GM19239 (cell line): ENCODE data around the gene TBPL1.
A peak's percentile ranks its signal among the peaks of the same experiment; 100 is the strongest.
"Not testable (repeated sequence)": the region's sequence is repeated elsewhere in the genome, so short reads cannot be mapped to it uniquely, and the experiment has no call there.

ENCODE experiments used
- DNase-seq: peaks from one replicate; pipeline ENCODE4 v3.0.0; 2011; ENCODE audit warnings: low spot score; ENCODE audit not compliant: insufficient read length
- FAIRE-seq: peaks from 2 replicates; lab custom pipeline; 2011; peaks lifted over from hg19 to GRCh38; lab: Jason Lieb, UNC

TBPL1 gene

DNA sequence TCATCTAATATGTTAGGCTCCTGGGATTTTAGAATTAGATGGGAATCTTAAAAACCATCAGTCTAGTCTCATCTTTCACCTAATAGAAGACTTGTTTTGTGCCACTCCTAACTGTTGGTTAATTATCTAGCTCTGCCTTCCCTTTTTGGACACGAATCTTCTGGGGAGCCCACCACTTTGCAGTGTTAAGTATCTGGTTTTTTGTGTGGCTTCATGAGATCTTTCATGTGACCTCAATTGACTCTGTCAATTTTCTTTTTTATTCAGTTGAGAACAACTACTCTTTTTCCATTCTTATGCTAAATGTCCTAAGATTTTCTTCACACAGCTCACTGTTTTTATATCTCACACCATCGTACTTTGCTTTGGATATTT is 16.9 kb downstream of the TBPL1 start:
- FAIRE-seq (no peak), DNase-seq (no peak)

DNA sequence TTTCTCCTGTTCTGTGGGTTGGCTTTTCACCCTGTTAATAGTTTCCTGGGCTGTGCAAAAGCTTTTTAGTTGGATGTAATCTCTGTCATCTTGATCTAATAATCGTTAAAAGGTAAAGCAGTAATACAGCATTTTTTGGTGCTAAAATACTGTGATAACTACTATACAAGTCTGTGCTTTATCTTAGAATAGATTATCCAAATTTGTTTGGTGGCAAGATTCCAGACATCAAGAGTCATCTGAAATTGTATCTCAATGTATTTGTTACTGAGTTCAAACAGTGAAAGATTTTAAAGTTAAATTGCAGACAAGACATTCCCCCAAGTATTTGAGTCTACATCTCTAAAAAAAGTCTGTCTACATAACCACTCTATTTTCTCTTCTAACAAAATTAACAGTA is 18.8 kb downstream of the TBPL1 start:
- no peak for DNase-seq
- FAIRE-seq, result peak; percentile 31

DNA sequence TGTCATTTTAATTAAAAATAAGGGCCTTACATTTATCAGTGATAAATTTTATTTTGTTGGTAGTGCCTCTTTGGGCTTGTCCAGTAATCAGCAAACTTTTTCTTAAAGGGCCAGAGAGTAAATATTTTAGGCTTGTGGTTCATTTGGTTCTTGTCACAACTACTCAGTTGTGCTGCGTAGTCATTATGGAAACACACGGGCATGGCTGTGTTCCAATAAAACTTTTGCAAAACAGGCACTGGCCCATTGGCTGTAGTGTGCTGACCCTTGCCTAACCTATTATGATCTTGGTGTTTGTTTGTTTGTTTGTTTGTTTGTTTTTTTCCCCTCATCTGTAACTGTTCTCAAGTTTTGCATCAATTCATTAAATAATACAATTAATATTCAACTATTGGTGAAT is 19.4 kb downstream of the TBPL1 start:
- FAIRE-seq (no peak), DNase-seq (no peak)

DNA sequence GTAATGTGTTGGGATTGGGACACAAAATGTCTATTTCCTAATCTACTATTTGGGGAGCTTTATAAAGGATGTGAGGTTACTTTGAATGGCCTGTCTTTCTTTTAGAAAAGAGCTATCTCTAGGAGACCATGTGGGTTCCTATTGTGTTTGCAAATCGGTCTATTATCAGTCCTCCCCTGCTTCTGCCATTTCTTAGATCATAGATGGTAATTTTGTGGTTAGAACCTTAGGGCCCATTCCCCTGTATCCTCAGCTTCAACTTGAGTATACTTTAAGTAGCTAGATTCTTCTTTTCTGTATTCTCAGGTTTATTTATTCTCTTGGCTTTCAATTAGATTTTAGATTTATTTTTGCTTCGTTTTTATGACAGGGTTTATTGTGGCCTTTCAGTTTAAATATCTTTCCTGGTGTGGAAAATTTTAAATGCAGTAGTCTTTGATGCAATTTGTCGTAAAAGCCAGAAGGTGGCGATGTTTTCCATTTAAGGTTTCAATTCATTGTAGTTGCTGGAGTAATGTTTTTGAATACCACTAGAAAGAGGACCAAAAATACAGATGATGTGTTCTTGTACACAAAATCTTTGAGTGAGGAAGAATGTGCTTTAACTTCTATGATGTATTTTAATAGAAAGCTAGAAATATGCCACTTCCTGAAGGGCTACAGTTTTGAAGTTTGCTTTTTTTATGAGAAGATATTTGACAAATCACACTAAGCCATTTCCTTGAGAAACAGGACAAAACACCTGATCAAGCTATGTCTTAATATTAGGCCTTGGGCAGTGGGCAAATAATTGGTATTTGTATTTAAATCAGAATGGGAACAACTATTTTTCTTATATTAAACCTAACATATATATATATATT is 20.3 kb downstream of the TBPL1 start:
- FAIRE-seq (peak; percentile 94), DNase-seq (no peak)

DNA sequence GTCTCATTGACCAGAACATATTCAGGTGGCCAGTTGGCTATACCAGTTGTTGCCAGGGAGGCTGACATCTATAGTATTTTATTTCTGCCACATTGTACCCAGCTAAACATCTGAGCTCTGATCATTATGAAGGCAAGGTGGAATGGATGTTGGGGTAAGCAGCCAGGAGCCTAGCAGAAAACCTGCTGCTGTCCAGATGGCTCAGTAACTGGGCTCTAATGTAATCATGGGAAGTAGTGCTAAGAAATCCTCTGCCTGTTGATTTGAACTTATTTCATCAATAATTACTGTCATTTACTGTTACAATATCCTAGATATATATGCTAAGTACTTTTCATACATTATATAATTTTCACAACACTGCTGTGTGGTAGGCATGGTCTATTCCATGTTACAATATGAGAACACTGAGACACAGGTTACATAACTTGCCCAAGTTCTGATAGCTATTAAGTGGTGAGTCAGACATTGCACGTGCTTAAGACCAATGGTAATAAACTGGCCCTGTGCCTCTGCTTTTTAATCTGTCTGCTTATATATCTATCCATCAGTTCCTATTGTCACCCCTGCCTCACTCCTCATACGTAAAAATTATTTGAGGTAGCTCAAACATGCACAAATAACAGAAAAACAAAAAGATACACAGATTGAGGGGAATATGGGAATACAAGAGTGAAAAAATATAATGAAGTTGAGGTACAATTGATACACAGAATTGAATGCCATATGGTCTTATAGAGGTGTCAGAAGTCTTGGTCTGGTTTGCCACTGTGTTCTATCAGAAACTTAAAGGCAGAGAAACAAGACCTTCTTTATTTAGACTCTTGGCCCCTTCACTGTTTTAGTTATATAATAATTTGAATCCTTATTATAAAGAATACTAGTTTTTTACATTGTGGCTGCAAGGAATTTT is 25.2 kb downstream of the TBPL1 start:
- no peak for DNase-seq
- peak; percentile 69 for FAIRE-seq

DNA sequence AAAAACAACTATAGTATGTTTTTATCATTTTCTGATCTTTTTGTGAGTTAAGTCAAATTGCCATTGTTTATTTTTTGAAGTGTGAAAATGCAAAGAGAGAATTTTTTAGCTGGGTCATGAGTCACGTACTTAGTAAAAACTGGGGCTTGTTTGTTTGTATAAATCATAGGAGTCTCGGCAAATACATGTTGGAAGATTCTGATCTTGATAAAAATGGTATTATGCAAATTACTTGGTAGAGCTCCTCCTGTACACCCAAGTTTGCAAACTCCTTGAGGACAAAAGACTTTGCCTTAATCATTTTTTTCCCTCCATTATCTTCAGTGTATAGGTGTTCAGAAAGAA is 25.8 kb downstream of the TBPL1 start:
- DNase-seq (no peak), FAIRE-seq (peak; percentile 68)

DNA sequence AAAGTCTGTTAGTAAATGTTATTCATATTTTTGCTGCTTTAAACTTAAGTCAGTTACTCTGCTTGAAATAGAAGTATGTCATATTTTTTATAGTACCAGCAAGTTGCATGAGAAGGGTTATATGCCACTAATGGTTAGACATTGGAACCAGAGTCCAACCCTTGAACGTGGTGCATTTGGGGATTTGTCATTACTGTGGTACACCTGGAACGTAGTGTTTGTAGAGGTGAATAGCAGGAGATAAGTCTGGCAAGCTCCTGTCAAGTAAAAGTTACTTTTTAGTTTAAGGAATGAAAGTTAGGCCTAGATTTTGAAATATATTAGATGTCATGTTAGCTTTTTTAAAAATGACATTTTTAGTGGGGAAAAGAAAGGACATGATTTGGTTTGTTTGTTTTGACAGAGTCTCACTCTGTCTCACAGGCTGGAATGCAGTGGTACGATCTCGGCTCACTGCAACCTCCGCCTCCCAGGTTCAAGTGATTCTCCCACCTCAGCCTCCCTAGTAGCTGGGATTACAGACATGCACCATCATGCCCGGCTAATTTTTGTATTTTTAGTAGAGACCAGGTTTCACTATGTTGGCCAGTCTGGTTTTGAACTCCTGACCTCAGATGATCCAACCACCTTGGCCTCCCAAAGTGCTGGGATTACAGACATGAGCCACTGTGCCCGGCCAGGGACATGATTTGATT is 26.4 kb downstream of the TBPL1 start:
- FAIRE-seq, result not testable (repeated sequence)

DNA sequence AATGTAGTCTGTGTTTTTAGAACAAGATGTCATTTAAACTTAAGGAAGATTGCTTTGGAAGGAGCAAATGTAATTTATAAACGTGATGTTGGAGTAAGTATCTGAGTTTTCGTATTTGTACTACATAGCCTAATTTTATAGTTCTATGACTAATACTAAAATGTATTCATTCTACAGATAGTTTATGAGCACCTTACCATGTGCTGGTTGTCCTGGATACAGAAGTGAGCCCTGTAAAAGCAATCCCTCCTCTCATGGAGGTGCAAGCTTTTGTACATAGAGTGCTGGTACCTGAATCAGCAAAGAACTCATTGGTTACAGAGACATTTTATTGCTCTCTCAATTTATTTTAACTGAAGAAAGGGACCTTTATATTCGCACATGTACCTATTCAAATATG is 27.1 kb downstream of the TBPL1 start:
- no peak for DNase-seq
- FAIRE-seq, result no peak

More for the DNA sequence above, 26.4 kb downstream of the TBPL1 start:
- DNase-seq, result not testable (repeated sequence)

DNA sequence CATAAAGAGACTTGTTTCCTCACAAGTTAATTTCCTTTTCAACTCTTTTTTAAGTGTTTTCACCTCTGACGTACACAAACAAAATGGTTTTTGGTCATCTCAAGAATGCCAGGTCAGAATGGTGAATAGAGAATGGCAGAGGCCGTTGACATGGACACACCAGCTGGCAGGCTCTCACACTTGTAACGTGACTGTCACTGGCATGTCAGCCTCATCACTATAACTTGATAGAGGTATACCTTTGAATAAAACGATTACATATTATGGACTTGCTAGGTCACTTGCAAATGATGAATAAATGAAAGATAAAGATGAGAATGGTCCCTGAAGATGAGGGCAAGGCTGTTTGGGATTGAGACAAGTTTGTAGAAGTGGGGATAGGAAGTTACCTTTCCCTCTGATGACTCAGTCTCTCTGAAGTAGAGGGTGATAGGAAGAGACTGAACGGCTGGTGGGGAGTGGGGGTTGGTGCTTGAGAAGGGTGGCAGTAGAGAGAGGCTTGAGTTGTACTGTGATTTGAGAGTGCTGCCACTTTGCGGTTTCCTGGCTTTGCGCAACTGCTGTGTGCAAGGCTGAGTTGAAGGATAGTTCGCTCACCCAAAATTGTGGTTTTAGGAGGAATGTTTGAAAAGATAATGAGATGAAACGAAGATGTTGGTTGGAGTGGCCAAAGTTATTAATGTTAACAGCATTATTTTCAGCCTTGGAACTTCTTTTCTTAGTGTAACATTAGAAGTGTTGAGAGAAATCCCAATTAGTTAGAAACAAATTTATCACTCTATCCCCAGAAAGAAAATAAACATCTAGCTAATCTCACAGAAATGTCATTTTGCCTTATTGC is 30.3 kb downstream of the TBPL1 start:
- DNase-seq (no peak), FAIRE-seq (no peak)

DNA sequence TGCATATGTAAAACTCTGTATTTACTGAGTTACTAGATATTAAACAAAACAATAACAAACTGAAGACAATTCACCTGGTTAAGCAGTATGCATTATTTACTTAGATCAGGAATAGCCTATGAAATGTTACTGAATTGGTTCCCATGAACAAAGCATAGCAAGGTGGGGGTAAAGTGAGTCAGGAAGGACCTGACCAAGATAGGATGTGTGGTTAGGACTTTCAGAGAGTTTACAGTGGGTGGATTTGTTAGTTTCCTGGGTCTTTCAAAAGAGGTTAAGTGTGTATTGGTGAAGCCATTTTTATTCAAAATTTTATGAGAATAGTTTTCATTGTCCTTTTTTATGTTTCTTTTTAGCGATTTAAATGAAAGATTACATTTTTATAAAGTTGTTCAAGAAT is 32.9 kb downstream of the TBPL1 start:
- FAIRE-seq (no peak), DNase-seq (no peak)

DNA sequence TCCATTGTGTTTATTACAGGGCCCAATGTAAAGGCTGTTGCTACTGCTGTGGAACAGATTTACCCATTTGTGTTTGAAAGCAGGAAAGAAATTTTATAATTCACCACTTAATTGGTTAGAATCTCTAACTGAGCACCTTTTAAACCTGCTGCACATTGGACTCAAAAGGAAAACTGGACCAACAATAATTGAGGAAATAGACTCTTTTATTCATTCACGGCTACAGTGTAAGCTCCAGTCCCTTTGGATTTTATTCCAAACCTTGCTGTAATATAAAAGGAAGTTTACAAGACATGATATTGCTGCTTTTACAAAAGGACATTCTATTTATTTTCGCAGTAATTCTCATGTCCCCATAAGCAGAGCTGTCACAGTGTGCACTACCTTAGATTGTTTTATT is 33.9 kb downstream of the TBPL1 start:
- DNase-seq, result no peak
- peak; percentile 39 for FAIRE-seq

DNA sequence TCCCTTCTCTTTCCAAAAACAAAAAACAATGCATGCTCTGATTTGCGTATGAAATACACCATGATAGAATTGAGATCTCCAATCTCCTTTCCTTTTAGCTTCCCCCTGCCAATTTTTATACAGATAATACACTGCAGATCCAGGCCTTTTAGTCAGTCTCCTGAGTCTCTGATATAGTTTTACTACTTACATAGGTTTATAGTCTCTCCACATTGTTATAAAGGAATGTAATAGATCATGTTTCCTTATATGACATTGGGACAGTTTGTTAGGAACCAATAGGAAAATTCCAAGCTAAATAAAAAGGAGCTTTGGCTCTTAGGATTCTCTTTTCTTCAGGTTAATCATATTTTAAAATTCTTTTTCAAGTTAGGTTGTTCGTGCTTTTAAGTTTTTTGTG is 36.5 kb downstream of the TBPL1 start:
- no peak for DNase-seq
- no peak for FAIRE-seq

DNA sequence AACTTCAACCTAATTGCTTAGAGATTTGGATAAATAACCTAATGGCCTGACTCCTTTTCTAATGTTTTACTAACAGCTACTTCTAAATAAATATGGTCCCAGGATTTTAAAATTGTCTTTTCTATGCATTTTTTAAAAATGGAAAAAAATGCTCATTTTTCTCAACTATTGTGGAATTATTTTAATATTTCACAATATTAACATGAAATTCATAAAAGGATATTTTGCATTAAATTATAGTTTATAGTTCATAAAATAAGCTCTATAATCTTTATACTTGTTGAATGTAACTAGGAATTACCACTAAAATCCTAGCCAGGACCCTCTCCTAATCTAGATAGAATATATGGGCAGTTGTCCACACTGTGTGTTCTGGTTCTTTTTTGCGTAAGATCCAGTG is 37.3 kb downstream of the TBPL1 start:
- no peak for FAIRE-seq

DNA sequence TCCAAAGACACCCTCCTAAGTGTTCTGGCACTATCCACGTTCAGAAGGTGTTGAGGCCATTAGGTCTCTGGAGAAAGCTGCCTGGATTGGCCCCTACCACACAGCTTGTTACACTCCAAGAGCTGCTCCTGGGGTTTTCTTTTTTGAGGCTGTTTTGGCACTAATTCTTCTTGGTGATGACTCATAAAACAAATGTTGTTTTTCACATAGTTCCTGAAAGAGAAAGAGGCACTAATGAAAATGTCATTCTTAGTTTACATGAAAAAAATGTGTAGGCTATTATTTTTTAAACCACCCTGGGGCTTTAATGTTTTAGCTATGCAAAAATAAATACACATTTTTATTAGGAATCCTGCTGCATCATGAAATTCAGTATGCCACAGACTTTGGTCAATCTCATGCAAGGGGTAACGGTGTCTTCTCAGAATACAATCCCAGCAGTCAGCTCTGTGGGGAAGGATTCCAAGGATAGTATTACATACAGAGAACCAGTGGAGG is 38.1 kb downstream of the TBPL1 start:
- DNase-seq (no peak), FAIRE-seq (no peak)

More for the DNA sequence above, 37.3 kb downstream of the TBPL1 start:
- DNase-seq, result no peak

DNA sequence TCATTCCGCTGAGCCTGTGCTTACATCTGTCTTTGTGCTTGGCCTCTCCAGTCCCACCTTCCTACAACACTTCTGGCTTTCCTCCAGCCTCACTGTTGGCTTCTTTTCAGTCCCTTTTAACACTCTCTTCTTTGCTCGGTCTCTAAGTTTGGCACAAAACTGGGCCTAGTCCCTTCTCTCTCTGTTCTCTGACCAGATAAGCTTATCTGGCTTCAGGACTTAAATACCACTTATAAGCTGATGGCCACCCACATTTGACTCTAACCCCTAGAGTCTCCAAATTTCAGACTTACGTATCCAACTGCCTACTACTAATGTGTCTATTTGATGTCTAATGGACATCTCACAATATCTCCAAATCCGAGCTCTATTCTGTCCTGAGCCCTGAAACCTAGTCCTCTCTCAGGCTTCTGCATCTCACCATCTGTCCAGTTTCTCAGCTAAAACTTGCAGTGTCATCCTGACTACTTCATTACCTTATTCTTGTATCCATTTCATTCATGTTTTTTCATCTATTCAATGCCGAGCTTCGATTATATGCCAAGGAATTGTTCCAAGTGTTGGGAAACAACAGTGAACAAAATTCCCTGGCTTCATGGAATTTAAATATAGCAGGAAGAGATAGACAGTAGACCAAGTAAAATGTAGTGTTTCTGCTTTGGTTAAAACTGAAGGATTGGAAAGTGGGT is 40.1 kb downstream of the TBPL1 start:
- FAIRE-seq, result no peak
- no peak for DNase-seq

DNA sequence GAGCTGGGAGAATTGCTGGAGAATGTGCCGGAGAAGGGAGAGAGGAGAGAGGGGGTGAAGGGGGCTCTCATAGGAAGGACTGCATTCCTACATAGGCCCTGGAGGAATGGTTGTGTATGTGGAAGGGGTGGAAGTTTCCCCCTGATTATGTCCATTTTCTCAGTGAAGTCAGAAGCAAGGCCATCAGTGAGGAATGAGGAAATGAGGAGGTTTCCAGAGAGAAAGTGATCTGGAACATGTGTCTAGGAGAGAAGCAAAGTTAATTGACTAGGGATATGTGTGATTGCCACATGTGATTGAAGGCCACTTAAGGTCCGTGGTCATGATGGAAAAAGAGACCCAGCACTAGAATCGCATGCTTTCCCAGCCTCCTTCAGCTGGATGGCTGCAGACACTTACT is 42.3 kb downstream of the TBPL1 start:
- FAIRE-seq (no peak), DNase-seq (no peak)

DNA sequence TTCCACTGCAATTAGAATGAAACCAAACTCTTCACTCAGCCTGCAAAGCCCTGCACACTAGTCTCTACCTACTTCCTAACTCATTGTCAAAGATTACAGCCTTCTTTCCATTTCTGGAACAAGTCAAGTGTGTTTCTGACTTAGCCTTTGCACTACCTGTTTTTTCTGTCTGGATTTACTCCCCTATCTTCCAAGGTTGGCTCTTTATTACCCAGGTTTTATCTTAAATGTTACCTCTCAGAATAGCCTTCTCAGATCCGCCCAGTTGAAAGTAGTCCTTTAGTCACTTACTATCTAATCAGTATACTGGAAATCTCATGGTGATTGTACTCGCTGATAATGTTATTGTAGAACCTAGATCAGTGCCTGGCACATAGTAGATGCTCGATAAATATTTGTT is 42.7 kb downstream of the TBPL1 start:
- DNase-seq, result no peak

DNA sequence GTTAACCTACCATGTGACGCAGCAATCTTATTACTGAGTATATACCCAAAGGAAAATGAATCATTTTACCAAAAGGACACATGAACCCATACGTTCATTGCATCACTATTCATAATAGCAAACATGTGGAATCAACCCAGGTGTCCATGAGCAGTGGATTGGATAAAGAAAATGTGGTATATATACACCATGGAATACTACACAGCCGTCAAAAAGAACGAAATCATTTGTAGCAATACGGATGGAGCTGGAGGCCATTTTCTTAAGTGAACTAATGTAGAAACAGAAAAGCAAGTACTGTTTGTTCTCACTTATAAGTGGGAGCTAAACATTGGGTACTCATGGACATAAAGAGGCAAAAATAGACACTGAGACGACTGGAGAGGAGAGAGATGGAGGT is 44.2 kb downstream of the TBPL1 start:
- FAIRE-seq, result no peak
- no peak for DNase-seq

More for the DNA sequence above, 42.7 kb downstream of the TBPL1 start:
- FAIRE-seq, result no peak

DNA sequence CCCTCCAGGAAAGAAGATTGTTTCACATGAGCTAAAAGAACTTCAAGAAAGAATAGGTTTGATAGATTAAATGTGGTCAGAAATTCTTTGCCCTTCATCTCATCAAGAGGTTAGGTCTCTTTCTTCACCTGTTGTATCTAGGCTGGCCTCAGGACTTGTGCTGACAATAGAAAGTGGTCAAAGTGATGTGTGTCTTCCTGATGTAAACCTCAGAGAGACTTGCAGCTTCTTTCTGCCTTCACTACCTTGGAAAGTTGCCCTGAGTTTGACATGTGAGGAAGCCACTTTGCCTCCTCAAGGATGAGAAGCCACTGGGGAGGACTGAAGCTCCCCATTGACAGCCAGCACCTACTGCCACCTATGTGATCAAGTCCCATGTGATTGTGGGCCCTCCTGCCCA is 46.3 kb downstream of the TBPL1 start:
- no peak for DNase-seq
- FAIRE-seq, result no peak
